ENCODE measurements around the gene ACOX3. TPM values are rescaled to one million over a fixed set of nuclear protein-coding genes. Genes with fewer than 3 reads are reported as not detected.

Gene ACOX3
- total and polyA plus RNA-seq, 2 donors, result 8.7 to 18.1 TPM

- no peaks in the 10 kb centered on the region for H3K4me1 ChIP-seq (ENCODE audit: control insufficient read depth in 2 of 2, insufficient read depth in 2 of 2, low read length in 2 of 2)
- H3K36me3 ChIP-seq (ENCODE audit: control insufficient read depth in 2 of 2, insufficient read depth in 2 of 2, low read length in 1 of 2), result peaks cover 0 to 7% of the 10 kb centered on the region in 2 donors
- no peaks in the 10 kb centered on the region for H3K9me3 ChIP-seq (ENCODE audit: control insufficient read depth in 2 of 2, insufficient read depth in 1 of 2, low read length in 1 of 2)
- no peak overlapping the region for H3K27ac ChIP-seq (ENCODE audit: low read depth in 1 of 2, low read length in 1 of 2)
- no peak for DNase-seq (ENCODE audit: low read depth in 6 of 9, low spot score in 9 of 9)
- H3K4me3 ChIP-seq (ENCODE audit: low read length in 2 of 2), result no peak overlapping the region
- H3K27me3 ChIP-seq (ENCODE audit: control insufficient read depth in 2 of 2, insufficient read depth in 1 of 2, low read length in 1 of 2), result no peaks in the 10 kb centered on the region
- WGBS, result 85% methylated on average over 7 of the region's 7 CpGs
Observed at GRCh38 chr4:8364141-8364540, 76.4 kb downstream of the ACOX3 start.

GRCh38 chr4:8362483-8362882 lies 78.0 kb downstream of the ACOX3 start:
- Histone ChIP-seq H3K36me3 (ENCODE audit: control insufficient read depth in 2 of 2, insufficient read depth in 2 of 2, low read length in 1 of 2) (peaks cover 0 to 7% of the 10 kb centered on the region in 2 donors), H3K27ac (ENCODE audit: low read depth in 1 of 2, low read length in 1 of 2) (no peak overlapping the region), H3K27me3 (ENCODE audit: control insufficient read depth in 2 of 2, insufficient read depth in 1 of 2, low read length in 1 of 2) (no peaks in the 10 kb centered on the region), H3K9me3 (ENCODE audit: control insufficient read depth in 2 of 2, insufficient read depth in 1 of 2, low read length in 1 of 2) (no peaks in the 10 kb centered on the region), H3K4me3 (ENCODE audit: low read length in 2 of 2) (no peak overlapping the region), H3K4me1 (ENCODE audit: control insufficient read depth in 2 of 2, insufficient read depth in 2 of 2, low read length in 2 of 2) (peaks cover 0 to 1% of the 10 kb centered on the region in 2 donors)
- 100% methylated on average over 1 of the region's 1 CpG for WGBS
- DNase-seq (ENCODE audit: low read depth in 6 of 9, low spot score in 9 of 9), result no peak

GRCh38 chr4:8359193-8359592 lies 81.3 kb downstream of the ACOX3 start:
- 89% methylated on average over 5 of the region's 5 CpGs for WGBS
- no peak overlapping the region for H3K27ac ChIP-seq (ENCODE audit: low read depth in 1 of 2, low read length in 1 of 2)

GRCh38 chr4:8356856-8357255 lies 83.7 kb downstream of the ACOX3 start:
- no peak for DNase-seq (ENCODE audit: low read depth in 6 of 9, low spot score in 9 of 9)
- Histone ChIP-seq H3K27ac (ENCODE audit: low read depth in 1 of 2, low read length in 1 of 2) (no peak overlapping the region), H3K4me1 (ENCODE audit: control insufficient read depth in 2 of 2, insufficient read depth in 2 of 2, low read length in 2 of 2) (peaks cover 2 to 27% of the 10 kb centered on the region in 2 donors), H3K9me3 (ENCODE audit: control insufficient read depth in 2 of 2, insufficient read depth in 1 of 2, low read length in 1 of 2) (no peaks in the 10 kb centered on the region), H3K36me3 (ENCODE audit: control insufficient read depth in 2 of 2, insufficient read depth in 2 of 2, low read length in 1 of 2) (no peaks in the 10 kb centered on the region), H3K4me3 (ENCODE audit: low read length in 2 of 2) (no peak overlapping the region), H3K27me3 (ENCODE audit: control insufficient read depth in 2 of 2, insufficient read depth in 1 of 2, low read length in 1 of 2) (no peaks in the 10 kb centered on the region)
- 92% methylated on average over 8 of the region's 8 CpGs for WGBS

More at GRCh38 chr4:8359193-8359592, 81.3 kb downstream of the ACOX3 start:
- Histone ChIP-seq H3K36me3 (ENCODE audit: control insufficient read depth in 2 of 2, insufficient read depth in 2 of 2, low read length in 1 of 2) (no peaks in the 10 kb centered on the region), H3K4me3 (ENCODE audit: low read length in 2 of 2) (no peak overlapping the region), H3K9me3 (ENCODE audit: control insufficient read depth in 2 of 2, insufficient read depth in 1 of 2, low read length in 1 of 2) (no peaks in the 10 kb centered on the region), H3K27me3 (ENCODE audit: control insufficient read depth in 2 of 2, insufficient read depth in 1 of 2, low read length in 1 of 2) (no peaks in the 10 kb centered on the region), H3K4me1 (ENCODE audit: control insufficient read depth in 2 of 2, insufficient read depth in 2 of 2, low read length in 2 of 2) (peaks cover 0 to 3% of the 10 kb centered on the region in 2 donors)
- no peak for DNase-seq (ENCODE audit: low read depth in 6 of 9, low spot score in 9 of 9)

- Histone ChIP-seq H3K4me3 (ENCODE audit: low read length in 2 of 2) (no peak overlapping the region), H3K27ac (ENCODE audit: low read depth in 1 of 2, low read length in 1 of 2) (no peak overlapping the region), H3K36me3 (ENCODE audit: control insufficient read depth in 2 of 2, insufficient read depth in 2 of 2, low read length in 1 of 2) (no peaks in the 10 kb centered on the region), H3K9me3 (ENCODE audit: control insufficient read depth in 2 of 2, insufficient read depth in 1 of 2, low read length in 1 of 2) (no peaks in the 10 kb centered on the region), H3K27me3 (ENCODE audit: control insufficient read depth in 2 of 2, insufficient read depth in 1 of 2, low read length in 1 of 2) (no peaks in the 10 kb centered on the region), H3K4me1 (ENCODE audit: control insufficient read depth in 2 of 2, insufficient read depth in 2 of 2, low read length in 2 of 2) (peaks cover 7 to 35% of the 10 kb centered on the region in 2 donors)
- 94% methylated on average over 8 of the region's 8 CpGs for WGBS
- DNase-seq (ENCODE audit: low read depth in 6 of 9, low spot score in 9 of 9), result no peak
Observed at GRCh38 chr4:8355864-8356565, 84.5 kb downstream of the ACOX3 start.

- Histone ChIP-seq H3K4me3 (ENCODE audit: low read length in 2 of 2) (no peak overlapping the region), H3K9me3 (ENCODE audit: control insufficient read depth in 2 of 2, insufficient read depth in 1 of 2, low read length in 1 of 2) (no peaks in the 10 kb centered on the region), H3K4me1 (ENCODE audit: control insufficient read depth in 2 of 2, insufficient read depth in 2 of 2, low read length in 2 of 2) (peaks cover 7 to 41% of the 10 kb centered on the region in 2 donors), H3K36me3 (ENCODE audit: control insufficient read depth in 2 of 2, insufficient read depth in 2 of 2, low read length in 1 of 2) (no peaks in the 10 kb centered on the region), H3K27me3 (ENCODE audit: control insufficient read depth in 2 of 2, insufficient read depth in 1 of 2, low read length in 1 of 2) (no peaks in the 10 kb centered on the region), H3K27ac (ENCODE audit: low read depth in 1 of 2, low read length in 1 of 2) (no peak overlapping the region)
- 94% methylated on average over 6 of the region's 6 CpGs for WGBS
- no peak for DNase-seq (ENCODE audit: low read depth in 6 of 9, low spot score in 9 of 9)
Observed at GRCh38 chr4:8355306-8355705, 85.2 kb downstream of the ACOX3 start.

- H3K36me3 ChIP-seq (ENCODE audit: control insufficient read depth in 2 of 2, insufficient read depth in 2 of 2, low read length in 1 of 2), result no peaks in the 10 kb centered on the region
- no peak overlapping the region for H3K4me3 ChIP-seq (ENCODE audit: low read length in 2 of 2)
- no peak overlapping the region for H3K27ac ChIP-seq (ENCODE audit: low read depth in 1 of 2, low read length in 1 of 2)
- 53% methylated on average over 12 of the region's 12 CpGs for WGBS
- no peaks in the 10 kb centered on the region for H3K9me3 ChIP-seq (ENCODE audit: control insufficient read depth in 2 of 2, insufficient read depth in 1 of 2, low read length in 1 of 2)
- no peaks in the 10 kb centered on the region for H3K27me3 ChIP-seq (ENCODE audit: control insufficient read depth in 2 of 2, insufficient read depth in 1 of 2, low read length in 1 of 2)
- peaks cover 7 to 41% of the 10 kb centered on the region in 2 donors for H3K4me1 ChIP-seq (ENCODE audit: control insufficient read depth in 2 of 2, insufficient read depth in 2 of 2, low read length in 2 of 2)
- DNase-seq (ENCODE audit: low read depth in 6 of 9, low spot score in 9 of 9), result peak in 1 of 9 donors; percentile 20
Observed at GRCh38 chr4:8353912-8354453, 86.5 kb downstream of the ACOX3 start.

- DNase-seq (ENCODE audit: low read depth in 6 of 9, low spot score in 9 of 9), result no peak
- Histone ChIP-seq H3K27ac (ENCODE audit: low read depth in 1 of 2, low read length in 1 of 2) (no peak overlapping the region), H3K36me3 (ENCODE audit: control insufficient read depth in 2 of 2, insufficient read depth in 2 of 2, low read length in 1 of 2) (no peaks in the 10 kb centered on the region), H3K9me3 (ENCODE audit: control insufficient read depth in 2 of 2, insufficient read depth in 1 of 2, low read length in 1 of 2) (no peaks in the 10 kb centered on the region), H3K27me3 (ENCODE audit: control insufficient read depth in 2 of 2, insufficient read depth in 1 of 2, low read length in 1 of 2) (no peaks in the 10 kb centered on the region), H3K4me1 (ENCODE audit: control insufficient read depth in 2 of 2, insufficient read depth in 2 of 2, low read length in 2 of 2) (peaks cover 7 to 43% of the 10 kb centered on the region in 2 donors), H3K4me3 (ENCODE audit: low read length in 2 of 2) (no peak overlapping the region)
- WGBS, result 95% methylated on average over 9 of the region's 9 CpGs
Observed at GRCh38 chr4:8353158-8353669, 87.3 kb downstream of the ACOX3 start.

GRCh38 chr4:8352368-8353157 lies 88.0 kb downstream of the ACOX3 start:
- no peak overlapping the region for H3K27ac ChIP-seq (ENCODE audit: low read depth in 1 of 2, low read length in 1 of 2)
- 90% methylated on average over 20 of the region's 20 CpGs for WGBS
- H3K36me3 ChIP-seq (ENCODE audit: control insufficient read depth in 2 of 2, insufficient read depth in 2 of 2, low read length in 1 of 2), result no peaks in the 10 kb centered on the region
- H3K27me3 ChIP-seq (ENCODE audit: control insufficient read depth in 2 of 2, insufficient read depth in 1 of 2, low read length in 1 of 2), result no peaks in the 10 kb centered on the region
- DNase-seq (ENCODE audit: low read depth in 6 of 9, low spot score in 9 of 9), result no peak
- H3K4me1 ChIP-seq (ENCODE audit: control insufficient read depth in 2 of 2, insufficient read depth in 2 of 2, low read length in 2 of 2), result peaks cover 7 to 48% of the 10 kb centered on the region in 2 donors
- H3K9me3 ChIP-seq (ENCODE audit: control insufficient read depth in 2 of 2, insufficient read depth in 1 of 2, low read length in 1 of 2), result no peaks in the 10 kb centered on the region
- H3K4me3 ChIP-seq (ENCODE audit: low read length in 2 of 2), result no peak overlapping the region

All from thymus (tissue), 11 donors.